Measurements from ENCODE around the gene ITGA1.

DNA sequence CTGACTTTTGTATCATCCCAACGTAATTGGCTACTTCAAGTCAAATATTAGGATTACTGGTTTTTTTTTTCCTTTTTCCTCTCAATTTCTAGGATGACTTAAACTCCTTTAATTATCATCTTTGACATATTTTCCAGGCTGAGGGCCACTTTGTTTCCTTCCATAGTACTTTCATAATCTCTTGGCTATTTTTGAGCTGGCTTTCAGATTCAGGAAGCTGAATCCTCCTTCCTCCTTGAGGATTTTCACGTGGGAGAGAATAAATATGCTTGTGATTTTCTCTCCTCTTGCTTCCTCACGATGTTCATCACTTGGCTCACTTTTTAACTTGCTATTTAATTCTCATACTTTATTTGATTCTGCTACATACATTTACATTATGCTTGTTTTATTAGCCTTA, 88.1 kb downstream of the ITGA1 start:
- TF ChIP-seq, protein P1, sequence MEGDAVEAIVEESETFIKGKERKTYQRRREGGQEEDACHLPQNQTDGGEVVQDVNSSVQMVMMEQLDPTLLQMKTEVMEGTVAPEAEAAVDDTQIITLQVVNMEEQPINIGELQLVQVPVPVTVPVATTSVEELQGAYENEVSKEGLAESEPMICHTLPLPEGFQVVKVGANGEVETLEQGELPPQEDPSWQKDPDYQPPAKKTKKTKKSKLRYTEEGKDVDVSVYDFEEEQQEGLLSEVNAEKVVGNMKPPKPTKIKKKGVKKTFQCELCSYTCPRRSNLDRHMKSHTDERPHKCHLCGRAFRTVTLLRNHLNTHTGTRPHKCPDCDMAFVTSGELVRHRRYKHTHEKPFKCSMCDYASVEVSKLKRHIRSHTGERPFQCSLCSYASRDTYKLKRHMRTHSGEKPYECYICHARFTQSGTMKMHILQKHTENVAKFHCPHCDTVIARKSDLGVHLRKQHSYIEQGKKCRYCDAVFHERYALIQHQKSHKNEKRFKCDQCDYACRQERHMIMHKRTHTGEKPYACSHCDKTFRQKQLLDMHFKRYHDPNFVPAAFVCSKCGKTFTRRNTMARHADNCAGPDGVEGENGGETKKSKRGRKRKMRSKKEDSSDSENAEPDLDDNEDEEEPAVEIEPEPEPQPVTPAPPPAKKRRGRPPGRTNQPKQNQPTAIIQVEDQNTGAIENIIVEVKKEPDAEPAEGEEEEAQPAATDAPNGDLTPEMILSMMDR (conservative IDR thresholded peaks at IDR 0.05) = no peak
- no peak for TF ChIP-seq ZFX (IDR thresholded peaks at IDR 0.05)
